NCI-H526 (cell line): ENCODE measurements around the gene THAP7.
A peak's percentile ranks its signal among the peaks of the same experiment; 100 is the strongest.

ENCODE experiments used
- DNase-seq, 2 experiments: peaks; one replicate each; lab custom pipeline; 2025; lab: John Stamatoyannopoulos, UW

THAP7 gene

DNA sequence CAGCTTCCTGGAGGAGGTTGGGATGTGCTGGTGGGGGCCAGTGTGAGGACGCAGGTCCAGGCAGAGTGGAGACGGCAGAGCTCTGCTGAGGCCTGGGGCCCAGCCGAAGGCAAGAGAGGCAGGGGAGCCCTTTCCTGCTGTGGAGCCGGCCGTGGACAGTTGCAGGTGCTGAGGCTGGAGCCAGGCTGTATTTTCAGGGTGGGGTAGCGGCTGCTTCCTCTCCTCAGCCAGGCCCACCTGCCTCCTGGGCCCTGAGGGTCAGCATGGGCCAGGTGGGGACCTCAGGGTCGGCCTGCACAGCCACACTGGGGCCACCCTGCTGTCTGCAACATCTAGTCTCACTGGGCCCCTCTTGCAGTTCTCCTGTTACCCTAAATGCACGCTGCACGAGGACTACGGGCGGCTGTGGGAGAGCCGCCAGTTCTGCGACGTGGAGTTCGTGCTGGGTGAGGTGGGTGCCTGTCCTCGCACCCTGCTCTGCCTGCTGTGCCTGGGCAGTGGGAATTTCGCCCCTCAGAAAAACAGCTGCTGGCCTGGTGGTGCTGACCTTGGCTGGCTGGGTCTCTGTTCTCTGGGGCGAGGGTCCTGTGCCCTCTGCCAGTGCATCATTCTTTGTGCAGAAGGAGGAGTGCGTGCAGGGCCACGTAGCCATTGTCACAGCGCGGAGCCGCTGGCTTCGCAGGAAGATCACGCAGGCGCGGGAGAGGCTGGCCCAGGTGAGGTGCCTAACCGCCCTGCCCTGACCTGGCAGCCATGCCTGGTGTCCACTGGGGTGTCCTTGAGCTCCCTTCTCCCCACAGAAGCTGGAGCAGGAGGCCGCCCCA is 8.4 kb downstream of the THAP7 start:
- no peak for DNase-seq

- DNase-seq: no peak
These were observed 9.2 kb downstream of the THAP7 start for GRCh38 chr22:20992456-20993303.

- DNase-seq: no peak
These were observed 9.9 kb downstream of the THAP7 start for GRCh38 chr22:20992056-20992442.

DNA sequence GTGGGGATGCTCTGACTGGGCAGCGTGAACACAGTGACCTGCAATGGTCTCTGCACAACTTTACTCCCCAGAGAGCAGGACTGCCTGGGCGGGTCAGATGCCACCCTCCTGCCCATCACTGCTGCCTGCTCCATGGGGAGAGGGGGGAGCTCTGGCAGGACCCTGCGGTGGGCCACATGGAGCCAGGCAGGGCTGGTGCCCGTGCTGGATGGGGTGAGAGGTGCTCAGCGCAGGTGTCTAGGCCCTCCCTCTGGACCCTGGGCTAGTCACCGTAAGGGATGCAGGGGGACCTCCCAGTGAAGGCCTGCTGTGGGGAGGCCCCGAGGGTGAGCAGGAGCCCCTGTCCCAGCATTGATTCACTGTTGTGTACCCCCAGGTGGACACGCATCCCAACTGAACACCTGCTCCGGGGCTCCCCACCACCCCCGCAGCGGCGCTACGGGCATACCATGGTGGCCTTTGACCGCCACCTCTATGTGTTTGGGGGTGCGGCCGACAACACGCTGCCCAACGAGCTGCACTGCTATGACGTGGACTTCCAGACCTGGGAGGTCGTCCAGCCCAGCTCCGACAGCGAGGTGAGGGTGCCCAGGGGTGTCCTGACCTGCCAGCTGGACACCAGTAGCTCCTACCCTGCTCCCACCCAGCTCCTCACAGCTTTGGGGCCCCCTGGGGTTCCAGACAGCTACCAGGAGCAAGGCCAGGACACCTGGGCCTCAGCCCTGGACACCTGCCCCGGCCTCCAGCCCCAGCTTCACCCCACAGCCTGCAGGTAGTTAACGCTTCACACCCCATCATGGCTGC is 10.5 kb downstream of the THAP7 start:
- no peak for DNase-seq

DNA sequence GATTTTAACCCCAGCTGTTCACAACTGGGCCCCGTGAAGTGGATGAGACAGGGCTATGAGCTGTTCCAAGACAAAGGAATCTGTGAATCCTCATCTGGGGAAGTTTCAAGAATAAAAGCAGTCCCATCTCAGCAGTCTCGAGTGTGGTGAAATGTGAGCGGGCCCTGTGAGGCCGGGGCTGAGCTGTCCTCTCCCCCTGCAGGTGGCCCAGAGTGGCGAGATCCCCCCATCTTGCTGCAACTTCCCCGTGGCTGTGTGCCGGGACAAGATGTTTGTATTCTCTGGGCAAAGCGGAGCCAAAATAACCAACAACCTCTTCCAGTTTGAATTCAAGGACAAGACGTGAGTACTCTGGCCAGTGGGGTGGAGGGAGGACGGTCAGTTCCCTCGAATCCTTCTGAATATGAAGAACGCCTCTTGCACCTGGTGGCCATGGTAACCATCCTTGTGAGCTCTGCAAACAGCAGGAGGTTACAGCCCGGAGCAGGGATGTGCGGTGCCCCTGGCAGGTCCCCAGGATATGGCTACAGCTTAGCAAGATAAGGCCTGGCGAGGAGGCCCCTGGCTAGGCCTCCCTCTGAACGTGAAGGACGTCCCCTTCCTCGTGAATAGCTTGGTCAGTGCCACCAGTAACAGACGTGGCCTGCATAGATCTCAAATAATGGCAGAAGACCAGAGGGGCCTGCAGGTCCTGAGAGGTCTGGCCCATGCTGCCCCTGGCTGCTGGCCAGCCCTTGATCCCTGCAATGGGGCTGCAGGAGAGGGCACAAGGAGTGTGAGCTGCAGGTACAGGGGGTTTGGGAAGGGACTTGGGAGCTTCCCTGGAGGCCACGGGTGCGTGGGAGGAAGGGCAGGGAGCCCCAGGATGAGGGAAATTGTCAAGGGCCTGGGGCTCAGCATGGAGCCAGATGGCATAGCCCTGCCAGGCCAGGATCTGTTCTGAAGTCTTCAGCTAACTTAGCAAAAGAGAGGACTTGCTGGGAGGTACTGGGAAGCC is 11.4 kb downstream of the THAP7 start:
- DNase-seq: no peak

DNA sequence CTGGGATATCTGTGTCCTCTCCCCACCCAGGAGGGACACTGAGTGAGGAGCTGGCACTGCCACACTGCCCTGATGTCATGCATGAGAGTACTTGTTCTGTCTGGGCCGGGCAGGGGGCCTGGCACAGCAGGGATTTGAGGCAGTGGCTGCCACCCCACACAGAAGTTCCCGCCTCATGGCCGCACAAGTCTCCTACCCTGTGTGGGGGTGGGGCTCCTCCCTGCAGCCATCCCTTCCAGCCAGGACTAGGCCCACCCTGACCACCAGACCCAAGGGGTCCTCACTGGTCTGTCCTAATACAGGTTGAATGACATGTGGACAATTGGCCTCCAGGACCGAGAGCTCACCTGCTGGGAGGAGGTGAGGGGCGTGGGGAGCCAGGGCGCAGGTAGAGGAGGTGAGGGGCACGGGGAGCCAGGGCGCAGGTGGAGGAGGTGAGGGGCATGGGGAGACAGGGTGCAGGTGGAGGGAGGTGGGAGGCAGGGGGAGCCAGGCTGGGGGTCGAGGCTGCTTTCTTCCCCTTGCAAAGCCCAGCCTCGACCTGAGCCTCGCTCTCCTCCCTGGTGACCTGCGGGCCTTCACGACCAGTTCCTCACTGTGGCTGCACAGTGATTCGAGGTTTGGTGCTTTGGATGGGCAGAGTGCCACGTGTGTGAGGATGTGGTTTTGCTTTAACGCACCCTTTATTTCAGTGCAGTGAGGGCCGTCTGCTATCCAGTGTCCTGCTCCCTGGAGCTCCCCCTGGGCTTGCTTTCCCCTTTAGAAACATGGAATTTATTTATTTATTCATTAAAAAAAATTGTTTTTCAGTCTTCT is 12.4 kb downstream of the THAP7 start:
- DNase-seq: no peak

- DNase-seq: no peak
These were observed 13.2 kb downstream of the THAP7 start for GRCh38 chr22:20988573-20989322.

DNA sequence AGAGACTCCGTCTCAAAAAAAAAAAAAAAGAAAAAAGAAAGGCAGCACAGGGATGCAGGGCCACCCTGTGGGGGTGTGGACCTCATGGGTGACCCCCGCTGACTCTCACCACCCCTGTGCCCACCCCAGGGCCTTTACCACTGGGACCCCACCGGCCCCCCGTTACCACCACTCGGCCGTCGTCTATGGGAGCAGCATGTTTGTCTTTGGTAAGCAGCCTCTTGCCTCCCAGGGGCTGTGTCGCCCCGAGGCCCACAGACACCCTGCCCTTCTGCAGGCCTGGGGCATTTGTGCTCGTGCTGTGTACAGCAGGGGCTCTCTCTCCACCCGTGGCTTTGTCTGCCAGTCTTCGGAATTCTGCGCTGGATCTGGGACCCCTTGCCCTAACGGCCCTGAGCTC is 14.5 kb downstream of the THAP7 start:
- DNase-seq: no peak

GRCh38 chr22:20986365-20986764 is 15.6 kb downstream of the THAP7 start:
- no peak for DNase-seq

DNA sequence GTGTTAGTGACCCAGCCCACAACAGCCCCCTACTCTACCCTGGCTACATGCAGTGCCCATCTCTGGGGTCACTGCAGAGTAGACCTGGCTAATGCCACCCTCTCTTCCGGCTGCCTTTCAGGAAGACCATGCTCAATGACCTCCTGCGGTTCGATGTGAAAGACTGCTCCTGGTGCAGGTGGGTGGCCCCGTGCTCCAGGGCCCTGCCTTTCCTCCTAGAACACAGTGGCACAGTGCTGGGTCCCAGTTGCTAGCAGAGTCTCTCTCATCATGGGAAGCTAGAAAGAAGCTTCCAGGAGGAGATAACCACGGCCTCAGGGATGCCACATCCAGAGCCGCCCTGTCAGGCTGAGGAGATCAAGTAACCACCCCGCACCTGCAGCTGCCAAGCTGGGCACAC is 16.2 kb downstream of the THAP7 start:
- no peak for DNase-seq

- DNase-seq: no peak
These were observed 18.7 kb downstream of the THAP7 start for GRCh38 chr22:20983081-20983771.

- DNase-seq: no peak
These were observed 19.4 kb downstream of the THAP7 start for GRCh38 chr22:20982563-20982882.

DNA sequence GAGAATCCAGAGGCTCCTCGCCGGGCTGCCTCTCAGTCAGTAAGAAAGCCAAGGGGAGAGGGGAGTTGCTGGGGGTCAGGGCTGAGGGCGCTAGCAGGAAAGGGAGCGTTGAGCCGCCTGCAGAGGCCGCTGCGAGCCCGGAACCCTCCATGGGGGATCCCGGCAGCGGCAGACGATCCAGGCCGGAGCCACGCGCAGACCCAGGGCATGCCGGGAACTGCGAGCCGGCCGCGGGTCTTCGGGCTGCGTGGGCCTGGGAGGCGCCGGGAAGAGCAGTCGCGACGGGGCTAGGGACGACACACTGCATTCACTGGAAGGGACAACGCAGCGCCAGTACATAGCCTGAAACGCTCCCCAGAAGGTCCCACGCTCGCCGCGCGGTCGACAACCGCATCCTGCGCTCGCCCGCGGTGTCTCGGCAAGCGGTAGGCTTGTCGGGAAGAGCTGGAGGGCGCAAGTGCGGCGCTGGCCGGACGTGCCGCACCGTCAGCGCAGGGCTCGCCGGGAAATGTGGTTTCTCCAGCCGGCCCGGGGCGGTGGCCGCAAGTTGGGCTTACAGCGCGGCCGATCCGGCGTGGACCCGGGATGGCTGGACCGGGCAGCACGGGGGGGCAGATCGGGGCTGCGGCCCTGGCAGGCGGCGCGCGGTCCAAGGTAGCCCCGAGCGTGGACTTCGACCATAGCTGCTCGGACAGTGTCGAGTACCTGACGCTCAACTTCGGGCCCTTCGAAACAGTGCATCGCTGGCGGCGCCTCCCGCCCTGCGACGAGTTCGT is 19.9 kb downstream of the THAP7 start, which contains the start of gene LZTR1:
Gene LZTR1, plus strand, starts transcription at position 511 of the 776 bp plus-strand sequence. Its CDS starts 75 bp downstream, at position 586.
- DNase-seq: peak in 1 of 2 experiments; percentile 80

DNA sequence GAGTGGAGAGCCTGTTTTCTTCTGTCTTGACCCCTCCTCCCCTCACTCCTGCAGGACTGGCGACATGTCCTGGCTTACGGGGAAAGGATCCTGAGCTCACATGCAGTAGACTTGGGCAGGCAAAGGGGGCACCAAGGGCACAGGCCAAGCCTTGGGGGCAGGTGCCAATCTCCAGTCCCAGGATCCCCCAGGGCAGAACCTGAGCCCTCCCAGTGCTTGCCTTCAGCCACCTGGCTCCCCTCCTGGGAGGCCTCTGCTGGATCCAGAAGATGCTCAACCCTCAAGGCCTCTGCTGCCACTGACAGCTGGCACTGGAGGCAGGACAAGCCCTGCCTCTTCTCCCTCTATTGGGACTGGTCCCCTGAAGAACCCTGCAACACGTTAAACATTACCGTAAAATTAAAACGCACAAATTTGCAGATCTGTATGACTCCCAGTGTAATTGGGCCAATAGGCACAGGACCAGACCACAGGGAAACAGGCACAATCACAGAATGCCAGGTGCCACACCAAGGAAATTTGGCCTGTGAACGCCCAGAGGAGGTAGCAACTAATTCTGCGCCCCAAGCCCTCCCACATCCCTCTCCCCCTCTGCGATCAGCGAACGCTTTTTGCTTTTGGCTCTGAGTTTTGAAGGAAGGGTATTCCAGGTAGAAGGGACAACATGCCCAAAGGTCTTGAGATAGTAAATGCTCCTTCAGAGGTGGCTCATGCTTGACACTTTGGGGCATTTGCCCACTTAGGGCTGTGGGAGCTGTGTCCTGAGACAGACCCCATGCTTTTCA is 20.8 kb downstream of the THAP7 start:
- no peak for DNase-seq

DNA sequence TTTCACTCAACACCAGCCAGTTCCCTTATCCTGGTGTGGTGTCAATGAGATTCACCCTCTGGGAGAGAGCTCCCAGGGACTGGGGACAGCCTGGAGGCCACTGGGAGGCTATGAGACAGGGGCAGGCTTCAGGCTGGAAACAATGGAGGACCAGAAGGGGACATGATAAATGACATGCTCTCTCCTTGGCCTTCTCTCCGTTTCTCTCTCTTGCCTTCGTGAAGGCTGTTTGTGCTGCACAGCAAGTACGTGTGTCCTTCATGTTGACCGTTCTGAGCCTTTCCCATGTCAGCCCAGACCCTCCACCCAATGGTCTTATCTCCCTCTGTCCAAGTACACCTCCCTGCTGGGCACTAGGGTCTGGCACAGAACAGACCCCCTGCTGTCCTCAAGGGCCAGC is 21.4 kb downstream of the THAP7 start:
- DNase-seq: no peak

- no peak for DNase-seq
These were observed 21.9 kb downstream of the THAP7 start for GRCh38 chr22:20979940-20980453.

- peak in 1 of 2 experiments; percentile 60 for DNase-seq
These were observed 22.6 kb downstream of the THAP7 start for GRCh38 chr22:20979243-20979809.
